Heart left ventricle (tissue), 16 donors: ENCODE data around the gene BTN3A1. TPM values are rescaled to one million over a fixed set of nuclear protein-coding genes. Genes with fewer than 3 reads are reported as not detected.
"Not testable (repeated sequence)": the region's sequence is repeated elsewhere in the genome, so short reads cannot be mapped to it uniquely, and the experiment has no call there.

Source experiments
- ATAC-seq, 4 donors: fragments of 200-7000 bp; cut with Tn5 transposase; one replicate each; pipeline ENCODE4 v1.9.1; 2020 to 2022; ENCODE audit warnings: moderate library complexity in 4 of 4, mild to moderate bottlenecking in 3 of 4, moderate number of reproducible peaks in 1 of 4
- DNase-seq, 5 donors: peaks; one replicate each; pipeline ENCODE4 v3.0.0-alpha.2; 2020
- H3K27ac ChIP-seq, 12 donors: fragments of 200-600 bp; sonication (generic) in 4 of 12; one replicate each; pipeline versions ENCODE4 v1.5.0 to v1.8.0; 2016 to 2022; ENCODE audit warnings: mild to moderate bottlenecking in 2 of 12
- H3K27me3 ChIP-seq, 9 donors: fragments of 200-600 bp; sonication (generic) in 2 of 9; one replicate each; pipeline versions ENCODE4 v1.5.1 to v1.8.0; 2016 to 2022; ENCODE audit warnings: mild to moderate bottlenecking in 3 of 9
- H3K36me3 ChIP-seq, 9 donors: fragments of 200-600 bp; sonication (generic) in 2 of 9; one replicate each; pipeline versions ENCODE4 v1.5.0 to v1.8.0; 2018 to 2022; ENCODE audit warnings: mild to moderate bottlenecking in 2 of 9
- H3K4me1 ChIP-seq, 12 donors: fragments of 200-600 bp; sonication (generic) in 4 of 12; one replicate each; pipeline versions ENCODE4 v1.5.0 to v1.8.0; 2016 to 2022; ENCODE audit warnings: mild to moderate bottlenecking in 3 of 12
- H3K4me3 ChIP-seq, 12 donors: fragments of 200-600 bp; sonication (generic) in 4 of 12; one replicate each; pipeline versions ENCODE4 v1.5.0 to v1.8.0; 2017 to 2022; ENCODE audit warnings: mild to moderate bottlenecking in 9 of 12, moderate library complexity in 4 of 12
- H3K9me3 ChIP-seq, 12 donors: fragments of 200-600 bp; sonication (generic) in 4 of 12; one replicate each; pipeline versions ENCODE4 v1.5.0 to v1.8.0; 2016 to 2022; ENCODE audit warnings: mild to moderate bottlenecking in 1 of 12
- POLR2A ChIP-seq, 2 donors: fragments of 450-650 bp; IDR thresholded peaks; one replicate each; pipeline ENCODE4 v1.6.1; 2017; ENCODE audit warnings: antibody characterized with exemption in 2 of 2, mild to moderate bottlenecking in 2 of 2, moderate library complexity in 2 of 2
- WGBS, 4 donors: extraction: QIAGEN DNeasy Blood & Tissue Kit in 2 of 4; methylation state at CpG; one replicate each; pipeline versions ENCODE4 v1.1.5 to v1.1.7; 2013 to 2018; 5-methylcytosine and 5-hydroxymethylcytosine counted together
- intact Hi-C, 10 donors: fragments of 100-400 bp; cut with DNase I; formaldehyde crosslinking; loops; one replicate each; pipeline versions ENCODE4 v1.11.1 to v1.14.2; 2022
- polyA plus RNA-seq, 2 donors: library from polyadenylated mRNA; stranded (reverse); fragments of 200-250 nt; gene quantifications; one replicate each; pipeline ENCODE4 v1.2.3, GENCODE V29; 2013
- total RNA-seq, 9 donors: library from RNA; depleted of rRNA in 2 of 9; stranded (reverse); fragments of >200 nt in 2 of 9; fragmentation: NEBNext Ultra II Directional in 3 of 9; extraction: Animal tissue kit (Norgen Biotek cat#: 25700) in 3 of 9; gene quantifications; one replicate each; pipeline versions ENCODE4 v1.1.0 to v1.2.4, GENCODE V29; 2016 to 2023
- TF ChIP-seq, protein P1 (sequence below), 12 donors: fragments of 200-600 bp; sonication (generic) in 4 of 12; IDR thresholded peaks; one replicate each; pipeline versions ENCODE4 v1.5.0 to v1.8.0; 2018 to 2022; ENCODE audit warnings: antibody characterized with exemption in 12 of 12, mild to moderate bottlenecking in 5 of 12
- donor health status: ischemic (EF 13 %, LVEDD 7.1; RV severe dilation, severe dysfunction).
- donor health status: healthy with polysubstance abuse.
- donor health status: DM: no; HTN: yes; CAD: no.
- donor health status: DM: no; HTN: no; CAD: no.
- donor health status: ischemic (EF 25% LVEDD 6.9; RV normal size, moderate dysfunction).
- donor health status: ischemic (EF 25% LVEDD 5.7; RV mildly dilated, moderate dysfunction).
- donor health status: healthy.
- donor health status: DM: yes; HTN: yes; CAD: no.
- donor health status: ischemic (EF 35%, LVEDD 5.7; RV mildly dilated, moderate dysfunction).
- donor health status: nonischemic (EF 11% LVEDD 7.7; RV severe dilation, severe dysfunction).
- donor health status: DM: yes; HTN: yes; CAD: no.
- donor health status: PGD.
- donor health status: ischemic (EF 29% LVEDD 5.4; RV normal size, mild dysfunction).
- donor health status: nonischemic (EF 23%, LVEDD 6.1; RV moderate dilation, normal function).

The BTN3A1 gene
- total and polyA plus RNA-seq, 11 donors, result 3.1 to 47.6 (median 5.8) TPM

DNA sequence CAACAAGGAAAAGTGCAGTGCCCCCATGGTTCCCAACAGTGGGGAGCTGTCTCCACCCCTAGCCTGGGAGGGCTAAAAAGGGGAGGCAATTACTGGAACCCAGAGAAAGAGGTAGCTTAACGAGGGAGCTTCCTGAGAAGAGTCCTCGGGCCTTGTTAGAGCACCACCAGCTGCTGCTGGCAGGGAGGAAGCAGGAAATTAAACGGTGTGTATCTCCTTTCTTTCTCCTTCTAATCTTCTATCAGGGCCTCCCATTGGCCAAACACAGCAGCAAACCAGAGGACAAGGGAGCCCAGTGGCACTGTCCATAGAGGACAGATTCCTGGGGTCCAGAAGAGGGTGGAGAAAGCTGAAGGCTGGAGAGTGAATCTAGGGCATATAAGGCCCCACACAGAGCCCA, 26.8 kb upstream of the BTN3A1 start:
- 49 to 58% (median 54%) methylated on average over 3 of the region's 3 CpGs for WGBS, 4 donors
- no peak for DNase-seq
- intact Hi-C loops, result no loop called here
- Histone ChIP-seq H3K9me3 (no peaks in the 10 kb centered on the region), H3K27me3 (no peaks in the 10 kb centered on the region), H3K27ac (no peak overlapping the region), H3K36me3 (peaks cover 0 to 62% (median 28%) of the 10 kb centered on the region in 9 donors), H3K4me3 (no peak overlapping the region), H3K4me1 (peaks cover 0 to 5% (median 0%) of the 10 kb centered on the region in 12 donors)
- no peak for ATAC-seq
- TF ChIP-seq POLR2A (IDR thresholded peaks at IDR 0.05), result no peak
- TF ChIP-seq, protein P1, sequence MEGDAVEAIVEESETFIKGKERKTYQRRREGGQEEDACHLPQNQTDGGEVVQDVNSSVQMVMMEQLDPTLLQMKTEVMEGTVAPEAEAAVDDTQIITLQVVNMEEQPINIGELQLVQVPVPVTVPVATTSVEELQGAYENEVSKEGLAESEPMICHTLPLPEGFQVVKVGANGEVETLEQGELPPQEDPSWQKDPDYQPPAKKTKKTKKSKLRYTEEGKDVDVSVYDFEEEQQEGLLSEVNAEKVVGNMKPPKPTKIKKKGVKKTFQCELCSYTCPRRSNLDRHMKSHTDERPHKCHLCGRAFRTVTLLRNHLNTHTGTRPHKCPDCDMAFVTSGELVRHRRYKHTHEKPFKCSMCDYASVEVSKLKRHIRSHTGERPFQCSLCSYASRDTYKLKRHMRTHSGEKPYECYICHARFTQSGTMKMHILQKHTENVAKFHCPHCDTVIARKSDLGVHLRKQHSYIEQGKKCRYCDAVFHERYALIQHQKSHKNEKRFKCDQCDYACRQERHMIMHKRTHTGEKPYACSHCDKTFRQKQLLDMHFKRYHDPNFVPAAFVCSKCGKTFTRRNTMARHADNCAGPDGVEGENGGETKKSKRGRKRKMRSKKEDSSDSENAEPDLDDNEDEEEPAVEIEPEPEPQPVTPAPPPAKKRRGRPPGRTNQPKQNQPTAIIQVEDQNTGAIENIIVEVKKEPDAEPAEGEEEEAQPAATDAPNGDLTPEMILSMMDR (IDR thresholded peaks at IDR 0.05), result no peak

DNA sequence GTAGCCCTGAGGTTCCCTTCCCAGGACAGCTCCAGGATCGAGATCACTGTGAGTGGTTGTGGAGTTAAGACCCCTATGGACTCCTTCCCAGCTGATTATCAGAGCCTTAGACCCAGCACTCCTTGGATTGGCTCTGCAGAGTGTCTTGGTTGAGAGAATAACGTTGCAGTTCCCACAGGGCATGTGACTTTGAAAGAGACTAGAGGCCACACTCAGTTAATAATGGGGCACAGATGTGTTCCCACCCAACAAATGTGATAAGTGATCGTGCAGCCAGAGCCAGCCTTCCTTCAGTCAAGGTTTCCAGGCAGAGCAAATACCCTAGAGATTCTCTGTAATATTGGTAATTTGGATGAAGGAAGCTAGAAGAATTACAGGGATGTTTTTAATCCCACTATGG, 24.4 kb upstream of the BTN3A1 start:
- Histone ChIP-seq H3K4me3 (no peak overlapping the region), H3K36me3 (peaks cover 0 to 38% (median 22%) of the 10 kb centered on the region in 9 donors), H3K9me3 (no peaks in the 10 kb centered on the region), H3K4me1 (peaks cover 0 to 7% (median 0%) of the 10 kb centered on the region in 12 donors), H3K27me3 (no peaks in the 10 kb centered on the region), H3K27ac (no peak overlapping the region)
- ATAC-seq, result no peak
- 47 to 57% (median 53%) methylated on average over 3 of the region's 3 CpGs for WGBS, 4 donors
- no peak for DNase-seq
- intact Hi-C loops, result no loop called here
- no peak for TF ChIP-seq POLR2A (IDR thresholded peaks at IDR 0.05)
- TF ChIP-seq, protein P1 (IDR thresholded peaks at IDR 0.05), result no peak

DNA sequence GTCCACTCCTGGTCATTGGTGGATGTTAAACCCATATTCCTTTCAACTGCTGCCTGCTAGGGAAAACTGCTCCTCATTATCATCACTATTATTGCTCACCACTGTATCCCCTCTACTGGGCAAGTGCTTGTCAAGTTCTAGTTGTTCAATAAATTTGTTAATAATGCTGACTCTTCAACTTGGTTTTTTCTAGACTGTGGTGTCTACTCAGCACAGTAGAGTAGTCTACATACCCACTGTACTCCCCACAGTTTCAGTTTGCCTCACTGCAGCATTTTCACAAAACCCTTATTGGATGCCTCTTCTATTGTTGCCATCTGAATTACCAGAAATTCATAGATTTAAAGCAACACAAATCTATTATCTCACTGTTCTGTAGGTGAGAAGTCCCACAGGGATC, 23.9 kb upstream of the BTN3A1 start:
- ATAC-seq, intact Hi-C loops: not testable (repeated sequence)

DNA sequence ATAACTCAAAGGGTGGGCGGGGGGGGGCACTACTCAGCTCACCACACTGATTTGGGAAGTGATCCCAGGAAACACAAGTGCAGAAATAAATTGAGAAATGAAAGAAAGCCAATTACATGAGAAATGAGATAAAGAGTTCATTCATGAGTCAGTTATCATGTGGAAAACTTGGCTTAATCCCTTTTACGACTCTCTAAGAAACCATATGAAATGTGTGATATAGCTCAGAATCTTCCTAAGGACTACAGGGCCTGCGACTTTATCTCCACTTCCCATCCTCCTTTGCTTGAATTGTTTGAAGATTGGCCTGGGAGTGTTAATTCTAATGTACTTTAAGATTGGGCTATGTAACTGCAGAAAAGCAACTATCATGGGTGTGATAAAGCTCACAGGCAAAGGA, 22.8 kb upstream of the BTN3A1 start:
- no peak for DNase-seq
- no peaks in the 10 kb centered on the region for H3K9me3 ChIP-seq
- WGBS, 4 donors, result 78 to 82% (median 80%) methylated on average over 3 of the region's 3 CpGs
- no peaks in the 10 kb centered on the region for H3K27me3 ChIP-seq
- no peak overlapping the region for H3K27ac ChIP-seq
- no peak for ATAC-seq
- peaks cover 0 to 17% (median 6%) of the 10 kb centered on the region in 12 donors for H3K4me1 ChIP-seq
- H3K36me3 ChIP-seq, result peaks cover 0 to 22% (median 11%) of the 10 kb centered on the region in 9 donors
- no peak for TF ChIP-seq POLR2A (IDR thresholded peaks at IDR 0.05)
- TF ChIP-seq, protein P1 (IDR thresholded peaks at IDR 0.05), result no peak
- intact Hi-C loops, result no loop called here
- no peak overlapping the region for H3K4me3 ChIP-seq

More for the DNA sequence above, 23.9 kb upstream of the BTN3A1 start:
- H3K27ac ChIP-seq, H3K27me3 ChIP-seq, H3K9me3 ChIP-seq, H3K4me3 ChIP-seq, DNase-seq, H3K4me1 ChIP-seq: not testable (repeated sequence)
- peaks cover 0 to 34% (median 18%) of the 10 kb centered on the region in 9 donors for H3K36me3 ChIP-seq

DNA sequence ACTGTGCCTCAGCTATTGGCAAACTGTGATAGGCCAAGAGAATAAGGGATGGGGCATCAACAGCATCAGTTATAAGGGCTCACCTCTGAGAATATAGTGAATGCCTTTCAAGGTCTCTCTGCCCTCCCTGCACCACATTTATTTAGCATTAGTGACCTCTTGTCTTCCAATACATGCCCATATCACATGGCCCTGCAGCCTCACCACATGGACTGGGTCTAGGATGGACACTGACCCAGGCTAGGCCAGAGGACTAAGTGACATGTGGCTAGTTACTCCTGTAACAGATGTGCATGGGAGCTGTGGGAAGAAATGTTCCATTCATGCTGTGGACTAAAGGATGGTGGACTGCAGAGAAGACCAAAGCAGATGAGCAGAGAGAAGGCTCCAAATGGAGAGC, 22.3 kb upstream of the BTN3A1 start:
- H3K27ac ChIP-seq, result no peak overlapping the region
- H3K4me3 ChIP-seq, result no peak overlapping the region
- DNase-seq (no peak), ATAC-seq (no peak)
- H3K27me3 ChIP-seq, result no peaks in the 10 kb centered on the region
- peaks cover 0 to 18% (median 8%) of the 10 kb centered on the region in 9 donors for H3K36me3 ChIP-seq
- TF ChIP-seq, protein P1 (IDR thresholded peaks at IDR 0.05), result no peak
- no peaks in the 10 kb centered on the region for H3K9me3 ChIP-seq
- peaks cover 0 to 22% (median 6%) of the 10 kb centered on the region in 12 donors for H3K4me1 ChIP-seq
- intact Hi-C loops, result no loop called here
